Mesodermal cell (in vitro differentiated cells): ENCODE data around the gene IRF3.

Experiments
- H3K27ac ChIP-seq: 2 replicates; pipeline ENCODE4 v1.7.0; 2013; ENCODE audit warnings: mild to moderate bottlenecking, low read depth, low read length, moderate library complexity; ENCODE audit not compliant: severe bottlenecking
- H3K36me3 ChIP-seq: 2 replicates; pipeline ENCODE4 v1.7.1; 2013; ENCODE audit warnings: mild to moderate bottlenecking, low read length, moderate library complexity; ENCODE audit not compliant: control insufficient read depth, insufficient read depth
- H3K4me1 ChIP-seq: one replicate; pipeline ENCODE4 v1.7.1; 2013; ENCODE audit warnings: mild to moderate bottlenecking, low read length; ENCODE audit not compliant: insufficient read depth, control insufficient read depth, poor library complexity, severe bottlenecking
- H3K4me3 ChIP-seq: 2 replicates; pipeline ENCODE4 v1.7.0; 2013; ENCODE audit warnings: low read length, control low read depth, mild to moderate bottlenecking; ENCODE audit not compliant: insufficient read depth, poor library complexity, severe bottlenecking; ENCODE audit errors: extremely low read depth
- H3K9me3 ChIP-seq: 2 replicates; pipeline ENCODE4 v1.7.1; 2013; ENCODE audit warnings: mild to moderate bottlenecking, low read length, moderate library complexity; ENCODE audit not compliant: control insufficient read depth
- WGBS, 2 experiments: methylation state at CpG; one replicate each; pipeline ENCODE4 v1.1.5; 2013; ENCODE audit warnings: missing lambda C conversion rate in 2 of 2; ENCODE audit not compliant: insufficient coverage in 2 of 2; 5-methylcytosine and 5-hydroxymethylcytosine counted together

IRF3 gene

GRCh38 chr19:49696865-49697264, 31.2 kb upstream of the IRF3 start:
- no peak overlapping the region for H3K4me3 ChIP-seq
- H3K4me1 ChIP-seq: peaks cover 4% of the 10 kb centered on the region
- H3K36me3 ChIP-seq: no peaks in the 10 kb centered on the region
- H3K9me3 ChIP-seq: no peaks in the 10 kb centered on the region
- 91 to 94% methylated on average over 5 of the region's 7 CpGs for WGBS, 2 experiments
- no peak overlapping the region for H3K27ac ChIP-seq

- no peak overlapping the region for H3K4me3 ChIP-seq
- H3K27ac ChIP-seq: no peak overlapping the region
- H3K9me3 ChIP-seq: no peaks in the 10 kb centered on the region
- peaks cover 2% of the 10 kb centered on the region for H3K4me1 ChIP-seq
- no peaks in the 10 kb centered on the region for H3K36me3 ChIP-seq
- WGBS, 2 experiments: 77 to 81% methylated on average over 3 to 5 of the region's 6 CpGs
Observed at GRCh38 chr19:49696115-49696514, 30.5 kb upstream of the IRF3 start.

GRCh38 chr19:49692147-49692506, 26.5 kb upstream of the IRF3 start:
- Histone ChIP-seq H3K4me3 (no peak overlapping the region), H3K36me3 (peaks cover 26% of the 10 kb centered on the region), H3K27ac (no peak overlapping the region), H3K9me3 (no peaks in the 10 kb centered on the region), H3K4me1 (peaks cover 5% of the 10 kb centered on the region)
- WGBS, 2 experiments: 84 to 87% methylated on average over 16 of the region's 16 CpGs

- Histone ChIP-seq H3K27ac (peak overlapping the region; percentile 10), H3K36me3 (peaks cover 30% of the 10 kb centered on the region), H3K4me1 (peaks cover 5% of the 10 kb centered on the region), H3K9me3 (no peaks in the 10 kb centered on the region), H3K4me3 (peak overlapping the region; percentile 41)
- 15 to 18% methylated on average over 22 to 24 of the region's 39 CpGs for WGBS, 2 experiments
Observed at GRCh38 chr19:49691243-49692146, 25.8 kb upstream of the IRF3 start.

GRCh38 chr19:49690656-49691242, 25.1 kb upstream of the IRF3 start, which contains the start of gene CPT1C:
CPT1C (plus strand) TSS chr19:49691116; CDS start chr19:49692253, 1,137 bp downstream.
- peak within 1 kb of the TSS; percentile 57 for H3K27ac ChIP-seq
- 11 to 16% methylated on average over 30 to 37 of the region's 38 CpGs for WGBS, 2 experiments

GRCh38 chr19:49690079-49690655, 24.5 kb upstream of the IRF3 start:
- 90 to 93% methylated on average over 38 to 39 of the region's 39 CpGs for WGBS, 2 experiments
- Histone ChIP-seq H3K4me1 (peaks cover 5% of the 10 kb centered on the region), H3K27ac (no peak overlapping the region), H3K4me3 (peak overlapping the region; percentile 41), H3K36me3 (peaks cover 42% of the 10 kb centered on the region), H3K9me3 (no peaks in the 10 kb centered on the region)

More at GRCh38 chr19:49690656-49691242, 25.1 kb upstream of the IRF3 start, which contains the start of gene CPT1C:
- H3K9me3 ChIP-seq: no peaks in the 10 kb centered on the region
- H3K4me1 ChIP-seq: peaks cover 5% of the 10 kb centered on the region
- H3K4me3 ChIP-seq: peak within 1 kb of the TSS; percentile 41
- H3K36me3 ChIP-seq: peaks cover 36% of the 10 kb centered on the region

GRCh38 chr19:49689133-49690078, 23.7 kb upstream of the IRF3 start, which contains the start of gene ADM5:
ADM5 (plus strand) TSS chr19:49689594; CDS start chr19:49689838, 244 bp downstream.
- Histone ChIP-seq H3K9me3 (no peaks in the 10 kb centered on the region), H3K4me1 (peaks cover 5% of the 10 kb centered on the region), H3K36me3 (peaks cover 50% of the 10 kb centered on the region), H3K4me3 (peak within 1 kb of the TSS; percentile 41), H3K27ac (no peak within 1 kb of the TSS)
- WGBS, 2 experiments: 95 to 96% methylated on average over 40 to 53 of the region's 54 CpGs

- Histone ChIP-seq H3K4me1 (peaks cover 5% of the 10 kb centered on the region), H3K4me3 (no peak overlapping the region), H3K27ac (no peak overlapping the region), H3K9me3 (no peaks in the 10 kb centered on the region), H3K36me3 (peaks cover 57% of the 10 kb centered on the region)
- WGBS, 2 experiments: 92 to 96% methylated on average over 6 of the region's 12 CpGs
Observed at GRCh38 chr19:49688531-49689132, 23.0 kb upstream of the IRF3 start.

- peak overlapping the region; percentile 10 for H3K27ac ChIP-seq
- H3K4me1 ChIP-seq: peaks cover 5% of the 10 kb centered on the region
- WGBS, 2 experiments: 87 to 94% methylated on average over 7 to 17 of the region's 26 CpGs
- H3K36me3 ChIP-seq: peaks cover 66% of the 10 kb centered on the region
- H3K4me3 ChIP-seq: no peak overlapping the region
- H3K9me3 ChIP-seq: no peaks in the 10 kb centered on the region
Observed at GRCh38 chr19:49687566-49688316, 22.1 kb upstream of the IRF3 start.
